Central memory CD8-positive, alpha-beta T cell (primary cell): ENCODE results near the gene ARL15.

Source experiments
- ATAC-seq: fragments of 150-1000 bp; cut with Tn5 transposase; replicated peaks from 2 replicates; pipeline ENCODE4 v1.10.0; 2022; ENCODE audit warnings: mild to moderate bottlenecking, moderate FRiP score, moderate number of reproducible peaks; ENCODE audit not compliant: poor library complexity, severe bottlenecking; ENCODE audit errors: extremely low read depth
- DNase-seq, 2 donors: peaks; one replicate each; pipeline ENCODE4 v3.0.0; 2021; ENCODE audit warnings: low spot score in 2 of 2
- H3K27ac Mint-ChIP-seq: one replicate; pipeline ENCODE4 v1.8.0; 2022; ENCODE audit warnings: low read depth, mild to moderate bottlenecking, moderate library complexity, mixed read lengths
- H3K27me3 Mint-ChIP-seq: one replicate; pipeline ENCODE4 v1.8.0; 2022; ENCODE audit warnings: mixed read lengths
- H3K36me3 Mint-ChIP-seq: one replicate; pipeline ENCODE4 v1.8.0; 2022; ENCODE audit warnings: mild to moderate bottlenecking, moderate library complexity, mixed read lengths; ENCODE audit not compliant: insufficient read depth
- H3K4me1 Mint-ChIP-seq: one replicate; pipeline ENCODE4 v1.8.0; 2022; ENCODE audit warnings: mixed read lengths
- H3K4me3 Mint-ChIP-seq: one replicate; pipeline ENCODE4 v1.8.0; 2022; ENCODE audit warnings: mild to moderate bottlenecking, moderate library complexity, mixed read lengths
- H3K9me3 Mint-ChIP-seq: one replicate; pipeline ENCODE4 v1.8.0; 2022; ENCODE audit warnings: mixed read lengths

The ARL15 gene

GRCh38 chr5:54249210-54250028 lies 61.0 kb downstream of the ARL15 start:
- ATAC-seq (no peak), DNase-seq (peak in 1 of 2 donors; percentile 11)
- Mint-ChIP-seq H3K36me3 (no peaks in the 10 kb centered on the region), H3K27me3 (no peaks in the 10 kb centered on the region), H3K27ac (no peak overlapping the region), H3K4me1 (peaks cover 10% of the 10 kb centered on the region), H3K9me3 (no peaks in the 10 kb centered on the region), H3K4me3 (no peak overlapping the region)

- H3K36me3 Mint-ChIP-seq: peaks cover 2% of the 10 kb centered on the region
- H3K27me3 Mint-ChIP-seq: no peaks in the 10 kb centered on the region
- H3K4me3 Mint-ChIP-seq: no peak overlapping the region
- no peaks in the 10 kb centered on the region for H3K9me3 Mint-ChIP-seq
- H3K27ac Mint-ChIP-seq: no peak overlapping the region
- peaks cover 10% of the 10 kb centered on the region for H3K4me1 Mint-ChIP-seq
- ATAC-seq: no peak
- no peak for DNase-seq
These were observed 63.1 kb downstream of the ARL15 start for GRCh38 chr5:54247226-54247625.

- Mint-ChIP-seq H3K4me3 (no peak overlapping the region), H3K27ac (no peak overlapping the region), H3K27me3 (no peaks in the 10 kb centered on the region), H3K4me1 (peaks cover 10% of the 10 kb centered on the region), H3K36me3 (peaks cover 2% of the 10 kb centered on the region), H3K9me3 (no peaks in the 10 kb centered on the region)
- no peak for DNase-seq
- ATAC-seq: no peak
These were observed 66.8 kb downstream of the ARL15 start for GRCh38 chr5:54243483-54244080.

GRCh38 chr5:54242297-54242696 lies 68.1 kb downstream of the ARL15 start:
- no peak overlapping the region for H3K4me3 Mint-ChIP-seq
- H3K27ac Mint-ChIP-seq: no peak overlapping the region
- H3K9me3 Mint-ChIP-seq: no peaks in the 10 kb centered on the region
- DNase-seq (no peak), ATAC-seq (no peak)
- no peaks in the 10 kb centered on the region for H3K27me3 Mint-ChIP-seq
- peaks cover 13% of the 10 kb centered on the region for H3K4me1 Mint-ChIP-seq
- peaks cover 2% of the 10 kb centered on the region for H3K36me3 Mint-ChIP-seq

- peaks cover 15% of the 10 kb centered on the region for H3K4me1 Mint-ChIP-seq
- ATAC-seq (no peak), DNase-seq (no peak)
- H3K4me3 Mint-ChIP-seq: no peak overlapping the region
- H3K9me3 Mint-ChIP-seq: no peaks in the 10 kb centered on the region
- H3K27ac Mint-ChIP-seq: no peak overlapping the region
- no peaks in the 10 kb centered on the region for H3K27me3 Mint-ChIP-seq
- H3K36me3 Mint-ChIP-seq: no peaks in the 10 kb centered on the region
These were observed 76.0 kb downstream of the ARL15 start for GRCh38 chr5:54234304-54234933.

GRCh38 chr5:54230936-54231685 lies 79.3 kb downstream of the ARL15 start:
- Mint-ChIP-seq H3K9me3 (no peaks in the 10 kb centered on the region), H3K36me3 (no peaks in the 10 kb centered on the region), H3K4me1 (peaks cover 13% of the 10 kb centered on the region), H3K4me3 (no peak overlapping the region), H3K27me3 (no peaks in the 10 kb centered on the region), H3K27ac (no peak overlapping the region)
- no peak for DNase-seq
- ATAC-seq: no peak

GRCh38 chr5:54229041-54229780 lies 81.2 kb downstream of the ARL15 start:
- Mint-ChIP-seq H3K27me3 (no peaks in the 10 kb centered on the region), H3K4me3 (no peak overlapping the region), H3K4me1 (peaks cover 26% of the 10 kb centered on the region), H3K9me3 (no peaks in the 10 kb centered on the region), H3K36me3 (no peaks in the 10 kb centered on the region), H3K27ac (no peak overlapping the region)
- DNase-seq: peak; percentile 43 to 51
- no peak for ATAC-seq

- no peaks in the 10 kb centered on the region for H3K27me3 Mint-ChIP-seq
- peaks cover 35% of the 10 kb centered on the region for H3K4me1 Mint-ChIP-seq
- DNase-seq (no peak), ATAC-seq (no peak)
- H3K27ac Mint-ChIP-seq: no peak overlapping the region
- H3K9me3 Mint-ChIP-seq: no peaks in the 10 kb centered on the region
- H3K4me3 Mint-ChIP-seq: no peak overlapping the region
- no peaks in the 10 kb centered on the region for H3K36me3 Mint-ChIP-seq
These were observed 82.6 kb downstream of the ARL15 start for GRCh38 chr5:54227759-54228158.

GRCh38 chr5:54227109-54227508 lies 83.3 kb downstream of the ARL15 start:
- Mint-ChIP-seq H3K36me3 (no peaks in the 10 kb centered on the region), H3K27ac (no peak overlapping the region), H3K4me3 (no peak overlapping the region), H3K4me1 (peaks cover 34% of the 10 kb centered on the region), H3K9me3 (no peaks in the 10 kb centered on the region), H3K27me3 (no peaks in the 10 kb centered on the region)
- ATAC-seq (no peak), DNase-seq (no peak)

- Mint-ChIP-seq H3K27me3 (no peaks in the 10 kb centered on the region), H3K27ac (no peak overlapping the region), H3K36me3 (no peaks in the 10 kb centered on the region), H3K4me3 (no peak overlapping the region), H3K9me3 (no peaks in the 10 kb centered on the region), H3K4me1 (peaks cover 31% of the 10 kb centered on the region)
- no peak for ATAC-seq
- no peak for DNase-seq
These were observed 84.2 kb downstream of the ARL15 start for GRCh38 chr5:54226215-54226614.

GRCh38 chr5:54224103-54224826 lies 86.1 kb downstream of the ARL15 start:
- DNase-seq (no peak), ATAC-seq (no peak)
- Mint-ChIP-seq H3K4me3 (no peak overlapping the region), H3K4me1 (peaks cover 28% of the 10 kb centered on the region), H3K36me3 (no peaks in the 10 kb centered on the region), H3K27me3 (no peaks in the 10 kb centered on the region), H3K27ac (no peak overlapping the region), H3K9me3 (no peaks in the 10 kb centered on the region)
